CD4-positive, alpha-beta T cell treated with Interferon gamma for 1 hour (primary cell): ENCODE data around the gene PRX.
"Not testable (repeated sequence)": the region's sequence is repeated elsewhere in the genome, so short reads cannot be mapped to it uniquely, and the experiment has no call there.

Source experiments
- DNase-seq: peaks from one replicate; pipeline ENCODE4 v3.0.0-alpha.2; 2020

PRX gene, protein sequence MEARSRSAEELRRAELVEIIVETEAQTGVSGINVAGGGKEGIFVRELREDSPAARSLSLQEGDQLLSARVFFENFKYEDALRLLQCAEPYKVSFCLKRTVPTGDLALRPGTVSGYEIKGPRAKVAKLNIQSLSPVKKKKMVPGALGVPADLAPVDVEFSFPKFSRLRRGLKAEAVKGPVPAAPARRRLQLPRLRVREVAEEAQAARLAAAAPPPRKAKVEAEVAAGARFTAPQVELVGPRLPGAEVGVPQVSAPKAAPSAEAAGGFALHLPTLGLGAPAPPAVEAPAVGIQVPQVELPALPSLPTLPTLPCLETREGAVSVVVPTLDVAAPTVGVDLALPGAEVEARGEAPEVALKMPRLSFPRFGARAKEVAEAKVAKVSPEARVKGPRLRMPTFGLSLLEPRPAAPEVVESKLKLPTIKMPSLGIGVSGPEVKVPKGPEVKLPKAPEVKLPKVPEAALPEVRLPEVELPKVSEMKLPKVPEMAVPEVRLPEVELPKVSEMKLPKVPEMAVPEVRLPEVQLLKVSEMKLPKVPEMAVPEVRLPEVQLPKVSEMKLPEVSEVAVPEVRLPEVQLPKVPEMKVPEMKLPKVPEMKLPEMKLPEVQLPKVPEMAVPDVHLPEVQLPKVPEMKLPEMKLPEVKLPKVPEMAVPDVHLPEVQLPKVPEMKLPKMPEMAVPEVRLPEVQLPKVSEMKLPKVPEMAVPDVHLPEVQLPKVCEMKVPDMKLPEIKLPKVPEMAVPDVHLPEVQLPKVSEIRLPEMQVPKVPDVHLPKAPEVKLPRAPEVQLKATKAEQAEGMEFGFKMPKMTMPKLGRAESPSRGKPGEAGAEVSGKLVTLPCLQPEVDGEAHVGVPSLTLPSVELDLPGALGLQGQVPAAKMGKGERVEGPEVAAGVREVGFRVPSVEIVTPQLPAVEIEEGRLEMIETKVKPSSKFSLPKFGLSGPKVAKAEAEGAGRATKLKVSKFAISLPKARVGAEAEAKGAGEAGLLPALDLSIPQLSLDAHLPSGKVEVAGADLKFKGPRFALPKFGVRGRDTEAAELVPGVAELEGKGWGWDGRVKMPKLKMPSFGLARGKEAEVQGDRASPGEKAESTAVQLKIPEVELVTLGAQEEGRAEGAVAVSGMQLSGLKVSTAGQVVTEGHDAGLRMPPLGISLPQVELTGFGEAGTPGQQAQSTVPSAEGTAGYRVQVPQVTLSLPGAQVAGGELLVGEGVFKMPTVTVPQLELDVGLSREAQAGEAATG (N-terminal part only)

GRCh38 chr19:40413291-40413845 lies at the start of gene PRX:
PRX (minus strand) TSS chr19:40413378; CDS start chr19:40407932, 5,446 bp downstream.
- no peak for DNase-seq

- DNase-seq, result peak; percentile 22
Measured at GRCh38 chr19:40461669-40462221, 48.6 kb upstream of the PRX start.

DNA sequence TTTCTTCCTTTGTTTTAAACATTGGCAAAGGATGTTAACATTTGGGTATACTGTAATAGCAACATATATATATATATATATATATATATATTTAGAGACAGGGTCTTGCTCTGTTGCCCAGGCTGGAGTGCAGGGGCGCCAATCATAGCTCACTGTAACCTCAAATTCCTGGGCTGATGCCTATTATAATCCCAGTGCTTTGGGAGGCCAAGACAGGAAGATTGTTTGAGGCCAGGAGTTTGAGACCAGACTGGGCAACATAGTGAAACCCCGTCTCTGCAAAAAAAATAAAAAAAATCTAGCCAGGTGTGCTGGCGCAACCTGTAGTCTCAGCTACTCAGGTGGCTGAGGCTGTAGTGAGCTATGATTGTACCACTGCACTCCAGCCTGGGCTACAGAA lies 47.0 kb upstream of the PRX start:
- no peak for DNase-seq

- no peak for DNase-seq
Measured at GRCh38 chr19:40458597-40458974, 45.4 kb upstream of the PRX start.

DNA sequence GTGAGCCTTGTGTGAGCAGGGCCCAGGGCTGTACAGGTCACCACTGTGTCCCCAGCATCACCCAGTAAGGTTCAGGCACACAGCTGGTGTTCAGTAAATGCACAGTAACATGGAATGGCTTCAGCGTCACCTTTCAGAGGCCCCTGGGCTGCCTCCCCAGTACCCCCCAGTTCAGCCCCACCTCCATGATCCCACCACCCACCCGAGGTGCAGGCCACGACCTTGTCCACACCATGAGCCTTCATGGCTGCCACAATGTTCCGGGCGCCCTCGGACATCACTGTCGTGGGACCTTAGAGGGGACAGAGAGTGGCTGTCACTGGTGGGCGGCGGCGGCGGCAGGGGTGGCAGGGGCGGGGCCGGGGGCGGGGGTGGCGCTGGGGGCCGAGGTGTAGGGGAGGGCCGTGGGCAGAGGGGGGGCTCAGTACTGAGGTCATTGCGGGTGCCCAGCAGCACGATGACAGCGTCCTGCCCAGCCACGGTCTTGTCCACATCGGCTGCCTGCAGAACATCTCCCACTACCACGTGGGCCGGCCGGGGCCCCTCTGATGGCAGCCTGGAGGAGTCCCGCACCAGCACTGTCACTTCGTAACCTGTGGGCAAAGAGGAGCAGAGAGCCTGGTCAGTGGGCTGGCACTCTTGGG lies 44.9 kb upstream of the PRX start:
- no peak for DNase-seq

- DNase-seq, result no peak
Measured at GRCh38 chr19:40457048-40457447, 43.9 kb upstream of the PRX start.

DNA sequence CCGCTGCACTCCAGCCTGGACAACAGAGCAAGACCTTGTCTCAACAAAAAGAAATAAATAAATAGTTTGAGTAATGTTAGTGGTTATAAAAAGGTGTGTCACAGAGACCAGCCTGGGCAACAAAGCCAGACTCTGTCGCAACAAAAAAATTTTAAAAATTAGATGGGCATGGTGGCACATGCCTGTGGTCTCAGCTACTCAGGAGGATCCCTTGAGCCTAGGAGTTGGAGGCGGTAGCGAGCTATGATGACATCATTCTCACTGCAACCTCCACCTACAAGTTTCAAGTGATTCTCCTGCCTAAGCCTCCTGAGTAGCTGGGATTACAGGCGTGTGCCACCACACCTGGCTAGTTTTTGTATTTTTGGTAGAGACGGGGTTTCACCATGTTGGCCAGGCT lies 40.8 kb upstream of the PRX start:
- not testable (repeated sequence) for DNase-seq

DNA sequence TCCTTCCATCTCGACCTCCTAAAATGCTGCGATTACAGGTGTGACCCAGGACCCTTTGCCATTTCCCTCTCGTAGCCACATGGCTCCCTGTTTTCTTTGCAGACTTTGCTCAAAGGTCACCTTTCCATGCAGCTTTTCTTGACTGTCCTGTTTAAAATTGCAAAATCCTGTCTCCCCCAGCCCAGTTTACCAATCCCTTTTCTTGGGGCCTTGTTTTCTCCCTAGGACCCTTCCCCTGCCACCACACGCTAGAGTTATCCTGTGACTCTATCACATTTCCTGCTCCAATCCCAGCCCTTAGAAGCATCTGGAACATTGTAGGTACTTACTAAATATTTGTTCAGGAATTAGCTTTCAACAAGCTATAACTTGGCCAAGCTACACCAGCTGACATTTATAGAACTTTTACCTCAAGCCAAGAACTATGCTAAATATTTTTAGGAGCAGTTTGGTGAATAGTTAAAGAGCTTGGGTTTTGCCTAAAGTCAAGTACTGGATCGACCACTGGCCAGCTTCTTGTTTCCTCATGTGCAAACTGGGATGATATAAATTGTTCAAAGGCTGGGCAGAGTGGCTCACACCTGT lies 40.1 kb upstream of the PRX start:
- DNase-seq, result no peak

DNA sequence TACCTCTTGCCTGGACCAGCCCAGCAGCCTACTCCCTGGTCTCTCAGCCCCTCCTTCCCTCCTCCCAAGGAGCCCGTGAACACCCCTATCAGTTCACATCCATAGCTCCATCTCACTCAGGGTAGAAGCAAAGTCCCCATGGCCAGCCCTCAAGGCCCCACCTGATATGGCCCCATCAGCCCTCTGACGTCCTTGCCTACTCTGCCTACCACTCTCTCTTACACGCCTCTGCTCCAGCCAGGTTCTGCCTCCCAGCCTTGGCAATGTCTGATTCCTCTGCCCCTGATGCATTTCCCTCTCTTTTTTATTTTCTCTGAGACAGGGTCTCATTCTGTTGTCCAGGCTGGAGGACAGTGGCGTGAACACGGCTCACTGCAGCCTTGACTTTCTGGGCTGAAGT lies 38.8 kb upstream of the PRX start:
- no peak for DNase-seq

GRCh38 chr19:40450664-40451063 lies 37.5 kb upstream of the PRX start:
- no peak for DNase-seq

- no peak for DNase-seq
Measured at GRCh38 chr19:40449506-40449905, 36.3 kb upstream of the PRX start.

- DNase-seq, result no peak
Measured at GRCh38 chr19:40446263-40446784, 33.1 kb upstream of the PRX start.

GRCh38 chr19:40445780-40446262 lies 32.6 kb upstream of the PRX start:
- no peak for DNase-seq

- DNase-seq, result no peak
Measured at GRCh38 chr19:40444825-40445312, 31.7 kb upstream of the PRX start.

GRCh38 chr19:40444000-40444824 lies 31.0 kb upstream of the PRX start, which contains the start of gene SERTAD3:
SERTAD3 (minus strand) TSS chr19:40444335; CDS start chr19:40442080, 2,255 bp downstream.
- DNase-seq, result peak; percentile 95

GRCh38 chr19:40443131-40443999 lies 30.2 kb upstream of the PRX start:
- peak; percentile 100 for DNase-seq

GRCh38 chr19:40442328-40443130 lies 29.4 kb upstream of the PRX start:
- no peak for DNase-seq

DNA sequence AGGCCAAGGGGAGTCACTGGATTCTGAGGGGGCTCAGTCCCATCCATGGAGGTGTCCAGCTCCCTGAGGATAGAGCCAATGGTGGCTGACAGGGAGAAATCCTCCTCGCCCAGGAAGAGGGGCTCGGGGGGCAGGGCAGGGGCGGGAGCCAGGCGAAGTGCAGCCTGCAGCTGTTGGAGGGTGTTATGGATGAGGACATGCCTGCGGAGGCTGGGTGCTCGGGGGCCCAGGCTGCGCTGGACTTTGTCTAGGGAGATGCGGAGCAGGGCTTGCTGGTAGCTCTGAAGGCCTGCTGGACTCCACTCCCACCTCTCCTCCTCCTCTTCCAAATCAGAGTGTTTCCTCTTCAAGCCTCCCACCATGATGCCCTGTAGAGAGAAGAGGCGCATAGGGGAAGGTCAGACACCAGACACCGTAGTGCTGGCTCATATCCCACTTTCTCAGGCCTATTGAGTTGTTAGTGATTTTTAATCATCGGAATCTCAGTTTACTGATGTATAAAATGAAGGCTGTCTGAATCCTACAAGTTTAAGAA lies 28.6 kb upstream of the PRX start:
- no peak for DNase-seq
